Testis (tissue), 2 donors: Measurements from ENCODE around the gene SKAP2.

Source experiments
- CTCF ChIP-seq, 3 experiments: fragments of 450-650 bp in 2 of 3; fragments of 200-600 bp in 1 of 3; sonication (generic) in 1 of 3; IDR thresholded peaks; one replicate each; pipeline ENCODE4 v1.5.1; 2016 to 2019; ENCODE audit warnings: antibody characterized with exemption in 3 of 3, mild to moderate bottlenecking in 2 of 3, moderate library complexity in 1 of 3
- POLR2A ChIP-seq: fragments of 450-650 bp; IDR thresholded peaks from one replicate; pipeline ENCODE4 v1.6.1; 2017; ENCODE audit warnings: antibody characterized with exemption, mild to moderate bottlenecking, moderate library complexity

DNA sequence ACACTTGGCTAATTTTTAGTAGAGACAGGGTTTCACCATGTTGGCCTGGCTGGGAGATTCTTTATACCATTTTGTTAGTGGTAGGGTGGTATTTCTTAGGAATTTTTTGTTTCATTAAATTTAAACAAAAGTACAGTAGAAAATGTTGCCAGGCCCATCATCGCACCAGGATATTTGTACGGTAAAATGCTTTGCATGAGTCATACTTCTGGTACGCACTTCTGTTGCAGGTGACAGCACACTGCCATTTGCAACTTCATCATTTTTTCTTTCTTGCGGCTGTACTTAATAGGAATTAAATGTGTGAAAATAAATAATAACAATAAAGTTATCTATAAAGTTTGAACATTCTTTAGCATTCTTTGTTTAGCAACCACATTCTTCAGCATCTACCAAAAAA lies 195.6 kb downstream of the SKAP2 start:
- TF ChIP-seq CTCF (IDR thresholded peaks at IDR 0.05) (no peak), POLR2A (no peak)
